ENCODE results near the gene KIF21A. TPM values are rescaled to one million over a fixed set of nuclear protein-coding genes. Genes with fewer than 3 reads are reported as not detected.

KIF21A gene
- total and polyA plus RNA-seq, 11 donors: 27.9 to 53.1 (median 44.1) TPM

DNA sequence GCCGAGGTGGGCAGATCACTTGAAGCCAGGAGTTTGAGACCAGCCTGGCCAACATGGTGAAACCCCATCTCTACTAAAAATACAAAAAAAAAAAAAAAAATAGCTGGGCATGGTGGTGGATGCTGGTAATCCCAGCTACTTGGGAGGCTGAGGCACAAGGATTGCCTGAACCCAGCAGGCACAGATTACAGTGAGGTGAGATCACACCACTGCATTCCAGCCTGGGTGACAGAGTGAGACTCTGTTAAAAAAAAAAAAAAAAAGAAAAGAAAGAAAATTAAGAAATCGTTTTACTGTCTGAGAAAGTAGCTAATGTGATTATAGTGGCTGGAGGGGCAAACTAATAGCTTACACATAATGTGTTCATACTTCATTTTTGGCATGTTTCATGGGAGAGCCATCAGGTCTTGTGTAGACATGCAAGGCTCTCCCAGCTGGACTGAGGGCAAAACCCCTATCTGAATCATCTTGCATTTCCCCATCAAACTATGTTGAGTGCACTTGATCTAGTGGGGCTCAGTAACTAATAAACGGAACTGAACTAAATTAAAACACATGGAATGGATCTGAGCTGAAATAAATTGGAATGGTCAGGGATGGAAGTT, 16.2 kb downstream of the KIF21A start:
- Histone ChIP-seq H3K4me1 (peaks cover 0 to 21% (median 1%) of the 10 kb centered on the region in 12 donors), H3K36me3 (no peaks in the 10 kb centered on the region), H3K27me3 (no peaks in the 10 kb centered on the region), H3K27ac (no peak overlapping the region), H3K4me3 (no peak overlapping the region), H3K9me3 (no peaks in the 10 kb centered on the region)
- WGBS, 4 donors: 77 to 85% (median 80%) methylated on average over 3 of the region's 3 CpGs
- no peak for DNase-seq
- intact Hi-C loops (cut with DNase I): no loop called here
- no peak for ATAC-seq
- TF ChIP-seq, protein P1, sequence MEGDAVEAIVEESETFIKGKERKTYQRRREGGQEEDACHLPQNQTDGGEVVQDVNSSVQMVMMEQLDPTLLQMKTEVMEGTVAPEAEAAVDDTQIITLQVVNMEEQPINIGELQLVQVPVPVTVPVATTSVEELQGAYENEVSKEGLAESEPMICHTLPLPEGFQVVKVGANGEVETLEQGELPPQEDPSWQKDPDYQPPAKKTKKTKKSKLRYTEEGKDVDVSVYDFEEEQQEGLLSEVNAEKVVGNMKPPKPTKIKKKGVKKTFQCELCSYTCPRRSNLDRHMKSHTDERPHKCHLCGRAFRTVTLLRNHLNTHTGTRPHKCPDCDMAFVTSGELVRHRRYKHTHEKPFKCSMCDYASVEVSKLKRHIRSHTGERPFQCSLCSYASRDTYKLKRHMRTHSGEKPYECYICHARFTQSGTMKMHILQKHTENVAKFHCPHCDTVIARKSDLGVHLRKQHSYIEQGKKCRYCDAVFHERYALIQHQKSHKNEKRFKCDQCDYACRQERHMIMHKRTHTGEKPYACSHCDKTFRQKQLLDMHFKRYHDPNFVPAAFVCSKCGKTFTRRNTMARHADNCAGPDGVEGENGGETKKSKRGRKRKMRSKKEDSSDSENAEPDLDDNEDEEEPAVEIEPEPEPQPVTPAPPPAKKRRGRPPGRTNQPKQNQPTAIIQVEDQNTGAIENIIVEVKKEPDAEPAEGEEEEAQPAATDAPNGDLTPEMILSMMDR (IDR thresholded peaks at IDR 0.05): no peak

DNA sequence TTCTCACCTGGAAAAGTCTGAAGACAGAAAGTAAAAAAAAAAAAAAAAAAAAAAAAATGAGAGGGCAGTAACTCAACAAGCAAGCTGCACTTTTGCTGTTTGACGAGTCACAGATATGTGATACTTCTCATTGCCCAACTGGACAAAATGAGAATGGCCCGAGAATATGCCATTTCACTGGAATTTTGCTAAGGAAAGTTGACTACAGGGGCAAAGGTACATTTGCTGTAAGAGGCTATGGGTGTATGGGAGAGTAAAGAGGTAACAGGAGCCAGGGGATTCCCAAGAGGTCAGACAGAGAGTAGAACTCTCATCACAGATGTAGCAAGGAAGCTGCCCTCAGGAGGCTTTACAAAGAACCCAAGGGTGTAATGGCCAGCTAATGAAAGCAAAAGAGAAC, 22.9 kb downstream of the KIF21A start:
- H3K9me3 ChIP-seq: no peaks in the 10 kb centered on the region
- H3K4me1 ChIP-seq: peaks cover 0 to 19% (median 0%) of the 10 kb centered on the region in 12 donors
- H3K27me3 ChIP-seq: no peaks in the 10 kb centered on the region
- TF ChIP-seq, protein P1 (IDR thresholded peaks at IDR 0.05): no peak
- H3K27ac ChIP-seq: no peak overlapping the region
- no peak overlapping the region for H3K4me3 ChIP-seq
- DNase-seq: no peak
- no peak for ATAC-seq
- WGBS, 4 donors: 80 to 88% (median 82%) methylated on average over 2 of the region's 2 CpGs
- no peaks in the 10 kb centered on the region for H3K36me3 ChIP-seq
- intact Hi-C loops (cut with DNase I): no loop called here

DNA sequence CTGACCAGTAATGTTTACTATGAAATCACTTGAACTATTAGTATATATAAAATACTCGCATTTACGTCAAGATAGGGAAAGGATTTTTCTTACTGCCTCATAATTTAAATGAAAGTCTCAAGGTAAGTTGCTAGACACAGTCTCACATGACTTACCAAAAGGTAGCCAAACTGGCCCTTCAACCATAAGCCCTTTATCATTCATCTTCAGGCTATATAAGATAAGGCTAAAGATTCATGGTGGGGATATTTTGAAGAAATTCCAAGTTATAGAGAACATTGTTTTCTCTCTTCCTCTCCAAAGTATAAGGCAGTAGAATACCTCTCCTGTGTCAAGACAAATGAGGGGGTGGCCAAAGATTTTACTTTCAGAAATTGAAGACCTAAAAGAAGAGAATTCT, 23.4 kb downstream of the KIF21A start:
- H3K27ac ChIP-seq: no peak overlapping the region
- intact Hi-C loops (cut with DNase I): no loop called here
- 94 to 99% (median 96%) methylated on average over 2 of the region's 2 CpGs for WGBS, 4 donors
- no peak for ATAC-seq
- no peaks in the 10 kb centered on the region for H3K9me3 ChIP-seq
- peaks cover 0 to 19% (median 0%) of the 10 kb centered on the region in 12 donors for H3K4me1 ChIP-seq
- H3K4me3 ChIP-seq: no peak overlapping the region
- no peaks in the 10 kb centered on the region for H3K27me3 ChIP-seq
- H3K36me3 ChIP-seq: no peaks in the 10 kb centered on the region
- no peak for TF ChIP-seq POLR2A (IDR thresholded peaks at IDR 0.05)
- TF ChIP-seq, protein P1 (IDR thresholded peaks at IDR 0.05): no peak
- no peak for DNase-seq

DNA sequence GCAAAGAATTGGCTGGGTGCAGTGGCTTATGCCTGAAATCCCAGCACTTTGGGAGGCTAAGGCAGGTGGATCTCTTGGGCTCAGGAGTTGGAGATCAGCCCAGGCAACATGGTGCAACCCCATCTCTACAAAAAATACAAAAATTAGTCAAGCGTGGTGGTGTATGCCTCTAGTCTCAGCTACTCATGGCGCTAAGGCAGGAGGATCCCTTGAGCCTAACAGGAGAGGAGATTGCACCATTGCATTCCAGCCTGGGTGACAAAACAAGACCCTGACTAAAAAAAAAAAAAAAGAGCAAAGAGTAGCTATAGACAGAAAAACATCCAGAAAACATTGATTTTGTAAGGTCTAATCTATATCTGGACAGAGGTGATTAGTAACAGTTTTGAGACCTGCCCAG, 25.0 kb downstream of the KIF21A start:
- no peak overlapping the region for H3K27ac ChIP-seq
- H3K4me3 ChIP-seq: no peak overlapping the region
- WGBS, 4 donors: 94 to 100% (median 98%) methylated on average over 2 of the region's 2 CpGs
- no peaks in the 10 kb centered on the region for H3K36me3 ChIP-seq
- intact Hi-C loops (cut with DNase I): no loop called here
- ATAC-seq: no peak
- DNase-seq: no peak
- TF ChIP-seq, protein P1 (IDR thresholded peaks at IDR 0.05): no peak
- no peak for TF ChIP-seq POLR2A (IDR thresholded peaks at IDR 0.05)
- no peaks in the 10 kb centered on the region for H3K9me3 ChIP-seq
- no peaks in the 10 kb centered on the region for H3K27me3 ChIP-seq
- H3K4me1 ChIP-seq: peaks cover 0 to 26% (median 0%) of the 10 kb centered on the region in 12 donors
